HepG2 (cell line): ENCODE measurements around the gene TRIM31. TPM values are rescaled to one million over a fixed set of nuclear protein-coding genes. Genes with fewer than 3 reads are reported as not detected.
A peak's percentile ranks its signal among the peaks of the same experiment; 100 is the strongest.

Experiments used
- ATAC-seq: fragments of 200-7000 bp; cut with Tn5 transposase; 3 replicates; pipeline ENCODE4 v1.9.1; 2020; ENCODE audit warnings: mild to moderate bottlenecking, moderate library complexity
- BruUV-seq: library from RNA; stranded (reverse); fragments of 400-500 nt; replicated peaks from 2 replicates; lab custom pipeline; 2021; lab: Mats Ljungman, UMichigan
- CTCF ChIA-PET: fragments of 300-600 bp; formaldehyde crosslinking; extraction: SDS; loops from one replicate; lab custom pipeline; 2021; ENCODE audit warnings: low total read pairs, inconsistent platforms, low intra/inter-chr PET ratio; lab: Yijun Ruan, JAX
- POLR2A ChIA-PET: fragments of 350-600 bp; sonication (Branson Sonifier 250); formaldehyde crosslinking; loops from one replicate; lab custom pipeline; 2020; ENCODE audit warnings: antibody characterized with exemption, inconsistent platforms; lab: Yijun Ruan, JAX
- DNase-seq: peaks from one replicate; pipeline ENCODE4 v3.0.0-alpha.2; 2015; ENCODE audit warnings: low spot score
- FAIRE-seq: peaks from 3 replicates; lab custom pipeline; 2011; peaks lifted over from hg19 to GRCh38; lab: Jason Lieb, UNC
- H2AFZ ChIP-seq: one replicate; pipeline ENCODE4 v1.6.1; 2011; ENCODE audit warnings: low read length, inconsistent platforms
- H3K27ac ChIP-seq: fragments of 300-600 bp; 3 replicates; pipeline ENCODE4 v1.8.0; 2011; ENCODE audit warnings: mixed run types, mild to moderate bottlenecking, mixed read lengths, low read length, inconsistent platforms; ENCODE audit not compliant: insufficient read depth; ENCODE audit errors: extremely low read length
- H3K27me3 ChIP-seq, 2 experiments: fragments of 200-600 bp in 1 of 2; 2 replicates in 1 of 2; 3 replicates in 1 of 2; pipeline versions ENCODE4 v1.6.0 to v1.8.0; 2011; ENCODE audit warnings: low read length in 2 of 2, mild to moderate bottlenecking in 2 of 2, moderate library complexity in 2 of 2, inconsistent platforms in 1 of 2; ENCODE audit not compliant: insufficient read depth in 2 of 2, control insufficient read depth in 1 of 2
- H3K36me3 ChIP-seq, 2 experiments: fragments of 200-600 bp in 1 of 2; replicated peaks in 1 of 2; 2 replicates in 1 of 2; 3 replicates in 1 of 2; pipeline versions ENCODE4 v1.5.1 to v1.8.0; 2011; ENCODE audit warnings: low read length in 2 of 2, inconsistent platforms in 1 of 2; ENCODE audit not compliant: insufficient read depth in 2 of 2, control insufficient read depth in 1 of 2
- H3K4me1 ChIP-seq: 2 replicates; pipeline ENCODE4 v1.5.1; 2012; ENCODE audit warnings: low read length, inconsistent platforms; ENCODE audit not compliant: insufficient read depth
- H3K4me2 ChIP-seq: 2 replicates; pipeline ENCODE4 v1.6.0; 2011; ENCODE audit warnings: low read depth, low read length, inconsistent platforms
- H3K4me3 ChIP-seq, 3 experiments: fragments of 200-600 bp in 1 of 3; sonication (generic), shearing (Covaris generic) in 1 of 3; replicated peaks in 1 of 3; 2 replicates each; pipeline ENCODE4 v1.5.1; 2011 to 2016; ENCODE audit warnings: low read length in 3 of 3, inconsistent platforms in 2 of 3, low read depth in 2 of 3, mild to moderate bottlenecking in 2 of 3, control low read depth in 1 of 3, mixed read lengths in 1 of 3; ENCODE audit not compliant: insufficient read depth in 1 of 3
- H3K79me2 ChIP-seq: one replicate; pipeline ENCODE4 v1.6.1; 2011; ENCODE audit warnings: low read length, inconsistent platforms; ENCODE audit not compliant: insufficient read depth
- H3K9ac ChIP-seq: 2 replicates; pipeline ENCODE4 v1.6.0; 2011; ENCODE audit warnings: mild to moderate bottlenecking, low read depth, low read length, inconsistent platforms; ENCODE audit not compliant: insufficient read depth
- H3K9me3 ChIP-seq: 2 replicates; pipeline ENCODE4 v1.5.1; 2012; ENCODE audit warnings: mild to moderate bottlenecking, low read length
- H4K20me1 ChIP-seq: 2 replicates; pipeline ENCODE4 v1.6.0; 2011; ENCODE audit warnings: inconsistent platforms, mild to moderate bottlenecking, low read length, moderate library complexity; ENCODE audit not compliant: insufficient read depth
- ARNT ChIP-seq: fragments of 450-650 bp; IDR thresholded peaks from 2 replicates; pipeline ENCODE4 v1.6.1; 2017
- ATF7-NPFF ChIP-seq: sonication (generic); formaldehyde crosslinking; IDR thresholded peaks from 2 replicates; pipeline ENCODE4 v1.8.1; 2023; ENCODE audit warnings: mild to moderate bottlenecking, low read depth, missing genetic modification reagents, moderate library complexity
- FOXK2 ChIP-seq: fragments of 450-650 bp; IDR thresholded peaks from 2 replicates; pipeline ENCODE4 v1.6.1; 2016
- HCFC1 ChIP-seq: fragments of 150-350 bp; IDR thresholded peaks from 2 replicates; pipeline ENCODE4 v1.6.1; 2014; ENCODE audit warnings: low read depth, low read length
- HINFP ChIP-seq: sonication (generic); formaldehyde crosslinking; IDR thresholded peaks from 2 replicates; pipeline ENCODE4 v1.4.0; 2020; ENCODE audit warnings: low read depth, mild to moderate bottlenecking, missing genetic modification reagents
- POGZ ChIP-seq: sonication (generic); formaldehyde crosslinking; IDR thresholded peaks from 2 replicates; pipeline ENCODE4 v1.4.0; 2020; ENCODE audit warnings: mild to moderate bottlenecking, missing genetic modification reagents
- RBAK ChIP-seq: sonication (generic); formaldehyde crosslinking; IDR thresholded peaks from 2 replicates; pipeline ENCODE4 v1.5.1; 2020; ENCODE audit warnings: mild to moderate bottlenecking, missing genetic modification reagents
- RBM22 ChIP-seq: fragments of 200-400 bp; formaldehyde crosslinking; optimal IDR thresholded peaks from 2 replicates; pipeline ENCODE3; 2017; ENCODE audit warnings: mild to moderate bottlenecking, low read length, moderate library complexity
- RORA ChIP-seq: sonication (generic); formaldehyde crosslinking; IDR thresholded peaks from 2 replicates; pipeline ENCODE4 v1.5.0; 2020; ENCODE audit warnings: mild to moderate bottlenecking, missing genetic modification reagents, moderate library complexity
- RXRA ChIP-seq: sonication (generic); formaldehyde crosslinking; IDR thresholded peaks from 2 replicates; pipeline ENCODE4 v1.5.1; 2020; ENCODE audit warnings: missing genetic modification reagents
- TBX3 ChIP-seq: fragments of 450-650 bp; IDR thresholded peaks from 2 replicates; pipeline ENCODE4 v1.6.1; 2017; ENCODE audit warnings: antibody characterized with exemption, mild to moderate bottlenecking, inconsistent platforms, borderline replicate concordance
- TEAD3 ChIP-seq: optimal IDR thresholded peaks from 2 replicates; pipeline ENCODE3; 2016; ENCODE audit warnings: borderline replicate concordance
- ZFP36L2 ChIP-seq: sonication (generic); formaldehyde crosslinking; IDR thresholded peaks from 2 replicates; pipeline ENCODE4 v1.4.0; 2020; ENCODE audit warnings: missing genetic modification reagents
- ZNF282 ChIP-seq: fragments of 450-650 bp; IDR thresholded peaks from 2 replicates; pipeline ENCODE4 v1.6.1; 2018; ENCODE audit not compliant: partially characterized antibody
- ZNF382 ChIP-seq: sonication (generic); formaldehyde crosslinking; IDR thresholded peaks from 2 replicates; pipeline ENCODE4 v1.5.0; 2020; ENCODE audit warnings: missing genetic modification reagents, mild to moderate bottlenecking, borderline replicate concordance
- ZNF75D ChIP-seq: sonication (generic); formaldehyde crosslinking; IDR thresholded peaks from 2 replicates; pipeline ENCODE4 v1.8.1; 2023; ENCODE audit warnings: missing genetic modification reagents, mild to moderate bottlenecking, borderline replicate concordance
- ZSCAN25 ChIP-seq: sonication (generic); formaldehyde crosslinking; IDR thresholded peaks from 2 replicates; pipeline ENCODE4 v1.8.0; 2022; ENCODE audit warnings: mild to moderate bottlenecking, missing genetic modification reagents
- WGBS: methylation state at CpG from one replicate; pipeline ENCODE4 v1.1.6; 2017; ENCODE audit warnings: low lambda C conversion rate; 5-methylcytosine and 5-hydroxymethylcytosine counted together
- in situ Hi-C: cut with HindIII; loops from 2 replicates; pipeline ENCODE4 v1.10.0; 2017; ENCODE audit warnings: low pct_unique_long_range_greater_than_20kb; ENCODE audit not compliant: extremely low pct_ligation_motif_present
- intact Hi-C: fragments of 100-400 bp; cut with micrococcal nuclease; formaldehyde crosslinking; loops from one replicate; pipeline ENCODE4 v1.10.0; 2022; ENCODE audit not compliant: unreplicated experiment
- polyA plus RNA-seq, 8 experiments: library from polyadenylated mRNA; depleted of rRNA in 3 of 8; stranded (reverse) in 7 of 8; unstranded in 1 of 8; fragments of >200 nt; fragmentation: Illumina TruSeq in 4 of 8; extraction: Trizol in 4 of 8; gene quantifications; 2 replicates each; pipeline versions ENCODE4 v1.2.1 to v1.2.3, GENCODE V29; 2011 to 2016; ENCODE audit warnings: low read depth in 4 of 8, missing spikeins in 1 of 8, mixed read lengths in 1 of 8; ENCODE audit not compliant: insufficient read depth in 1 of 8
- total RNA-seq, 5 experiments: library from RNA; depleted of rRNA; stranded (reverse); fragments of >200 nt; fragmentation: Illumina TruSeq; extraction: Trizol; gene quantifications; 2 replicates each; pipeline ENCODE4 v1.2.3, GENCODE V29; 2016; ENCODE audit warnings: low read depth in 1 of 5
- TF ChIP-seq, protein P1 (sequence below): sonication (generic); formaldehyde crosslinking; IDR thresholded peaks from 2 replicates; pipeline ENCODE4 v1.8.0; 2022; ENCODE audit warnings: mild to moderate bottlenecking, missing genetic modification reagents, moderate library complexity
- TF ChIP-seq, protein P2 (sequence below): IDR thresholded peaks from 2 replicates; pipeline ENCODE4 v1.6.1; 2016; ENCODE audit warnings: missing compliant biosample characterization, missing genetic modification reagents, borderline replicate concordance

Gene TRIM31
- total and polyA plus RNA-seq, 2 of the 13 experiments (the other 11 are each of a cell fraction or from before 2014, with no cell fraction given): 0.13 to 0.51 TPM

GRCh38 chr6:30074331-30075093, 38.4 kb downstream of the TRIM31 start:
- intact Hi-C loops: no loop called here
- Histone ChIP-seq H3K27ac (no peak overlapping the region), H3K27me3 (peaks cover 1 to 40% of the 10 kb centered on the region in 2 experiments; a peak in 4 of 5 replicates), H4K20me1 (no peaks in the 10 kb centered on the region), H3K9ac (peak overlapping the region; percentile 45; the same call in 1 of the 2 replicates), H3K4me3 (peak overlapping the region; percentile 50 to 77 (median 67)), H3K36me3 (peaks cover 0 to under 1% of the 10 kb centered on the region in 2 experiments; a peak in 1 of 5 replicates), H3K4me2 (peak overlapping the region; percentile 95), H2AFZ (no peak overlapping the region), H3K79me2 (no peaks in the 10 kb centered on the region), H3K4me1 (peaks cover 47% of the 10 kb centered on the region), H3K9me3 (no peaks in the 10 kb centered on the region)
- no peak for FAIRE-seq
- in situ Hi-C loops: no loop called here
- BruUV-seq: no TSS peak
- ATAC-seq: peak; percentile 6
- 54% methylated on average over 37 of the region's 37 CpGs for WGBS
- DNase-seq: no peak
- POLR2A ChIA-PET: no interaction called here
- CTCF ChIA-PET: interaction anchor here (1.3 to 2.2 kb wide), 2 partner anchors 57 to 95 kb away, joined by 4 to 7 read pairs; no protein-coding TSS in a partner anchor
- TF ChIP-seq ZFP36L2 (CRISPR knock-in tag) (no peak), ZNF282 (no peak), RXRA (CRISPR knock-in tag) (no peak), FOXK2 (no peak), ATF7-NPFF (CRISPR knock-in tag) (0 out of 2 replicates have a peak, but pooled peaks have one; percentile 20), TEAD3 (CRISPR knock-in tag) (no peak), ARNT (no peak), HINFP (no peak), HCFC1 (no peak), ZSCAN25 (CRISPR knock-in tag) (0 out of 2 replicates have a peak, but pooled peaks have one; percentile 14), ZNF382 (CRISPR knock-in tag) (no peak), POGZ (no peak), RORA (CRISPR knock-in tag) (no peak), TBX3 (no peak), RBM22 (no peak), RBAK (CRISPR knock-in tag) (no peak), ZNF75D (CRISPR knock-in tag) (no peak)
- TF ChIP-seq, protein P1, sequence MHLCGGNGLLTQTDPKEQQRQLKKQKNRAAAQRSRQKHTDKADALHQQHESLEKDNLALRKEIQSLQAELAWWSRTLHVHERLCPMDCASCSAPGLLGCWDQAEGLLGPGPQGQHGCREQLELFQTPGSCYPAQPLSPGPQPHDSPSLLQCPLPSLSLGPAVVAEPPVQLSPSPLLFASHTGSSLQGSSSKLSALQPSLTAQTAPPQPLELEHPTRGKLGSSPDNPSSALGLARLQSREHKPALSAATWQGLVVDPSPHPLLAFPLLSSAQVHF (CRISPR knock-in tag): 0 out of 2 replicates have a peak, but pooled peaks have one; percentile 61
- TF ChIP-seq, protein P2, sequence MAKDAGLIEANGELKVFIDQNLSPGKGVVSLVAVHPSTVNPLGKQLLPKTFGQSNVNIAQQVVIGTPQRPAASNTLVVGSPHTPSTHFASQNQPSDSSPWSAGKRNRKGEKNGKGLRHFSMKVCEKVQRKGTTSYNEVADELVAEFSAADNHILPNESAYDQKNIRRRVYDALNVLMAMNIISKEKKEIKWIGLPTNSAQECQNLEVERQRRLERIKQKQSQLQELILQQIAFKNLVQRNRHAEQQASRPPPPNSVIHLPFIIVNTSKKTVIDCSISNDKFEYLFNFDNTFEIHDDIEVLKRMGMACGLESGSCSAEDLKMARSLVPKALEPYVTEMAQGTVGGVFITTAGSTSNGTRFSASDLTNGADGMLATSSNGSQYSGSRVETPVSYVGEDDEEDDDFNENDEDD (CRISPR knock-in tag): no peak
